ENCODE data around the gene ZNF438. TPM values are rescaled to one million over a fixed set of nuclear protein-coding genes. Genes with fewer than 3 reads are reported as not detected.

Gene ZNF438
- total and polyA plus RNA-seq, 2 of the 13 experiments (the other 11 are each of a cell fraction or from before 2014, with no cell fraction given) = 0.75 to 0.83 TPM

DNA sequence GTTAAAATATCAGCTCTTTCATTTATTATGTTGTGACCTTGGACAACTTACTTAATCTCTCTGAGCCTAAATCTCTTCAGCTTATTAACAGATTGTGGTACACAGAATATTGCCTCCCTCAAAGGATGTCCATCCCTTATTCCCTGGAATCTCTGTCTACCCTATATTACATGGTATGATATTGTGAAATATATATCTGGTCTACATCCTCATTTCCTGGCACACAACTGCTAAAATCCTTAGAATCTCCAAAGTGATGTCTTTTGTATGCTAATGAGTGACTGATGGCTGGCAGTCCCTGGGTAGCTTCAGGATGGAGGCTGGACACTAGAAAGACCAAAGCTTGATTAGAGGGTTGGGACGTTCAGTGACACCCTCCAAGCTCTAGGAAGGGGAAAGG, 25.8 kb downstream of the ZNF438 start:
- no TSS peak for BruUV-seq (replicated peaks)
- FAIRE-seq = no peak
- in situ Hi-C loops (cut with HindIII; ENCODE audit: extremely low pct_ligation_motif_present, low pct_unique_long_range_greater_than_20kb) = no loop called here
- ChIA-PET POLR2A (no interaction called here), CTCF (ENCODE audit: low intra/inter-chr PET ratio, low total read pairs) (no interaction called here)
- peaks cover 3% of the 10 kb centered on the region for H3K4me1 ChIP-seq (ENCODE audit: insufficient read depth, low read length)
- no peak overlapping the region for H3K4me2 ChIP-seq (ENCODE audit: low read depth, low read length)
- H3K27ac ChIP-seq (ENCODE audit: extremely low read length, insufficient read depth, low read length) = no peak overlapping the region
- no peaks in the 10 kb centered on the region for H3K9me3 ChIP-seq (ENCODE audit: low read length)
- TF ChIP-seq ZNF24 (IDR thresholded peaks at IDR 0.05) (no peak), CEBPB (IDR thresholded peaks at IDR 0.05; ENCODE audit: borderline replicate concordance, low read depth, low read length) (peak; percentile 27; the same call in 1 of the 2 replicates)
- H3K27me3 ChIP-seq (ENCODE audit: control insufficient read depth in 1 of 2, insufficient read depth in 2 of 2, low read length in 2 of 2) = no peaks in the 10 kb centered on the region; a peak in 1 of 5 replicates
- H3K79me2 ChIP-seq (ENCODE audit: insufficient read depth, low read length) = no peaks in the 10 kb centered on the region
- 18% methylated on average over 1 of the region's 1 CpG for WGBS (ENCODE audit: low lambda C conversion rate)
- DNase-seq (ENCODE audit: low spot score) = no peak
- ATAC-seq = no peak
- H3K4me3 ChIP-seq (replicated peaks in 1 of 3; ENCODE audit: insufficient read depth in 1 of 3, low read depth in 2 of 3, low read length in 3 of 3) = no peak overlapping the region
- H3K9ac ChIP-seq (ENCODE audit: insufficient read depth, low read depth, low read length) = no peak overlapping the region
- no peaks in the 10 kb centered on the region; the same call in 1 of the 2 replicates for H4K20me1 ChIP-seq (ENCODE audit: insufficient read depth, low read length)
- intact Hi-C loops (cut with micrococcal nuclease; ENCODE audit: unreplicated experiment) = no loop called here
- H2AFZ ChIP-seq (ENCODE audit: low read length) = no peak overlapping the region
- H3K36me3 ChIP-seq (replicated peaks in 1 of 2; ENCODE audit: control insufficient read depth in 1 of 2, insufficient read depth in 2 of 2, low read length in 2 of 2) = no peaks in the 10 kb centered on the region

DNA sequence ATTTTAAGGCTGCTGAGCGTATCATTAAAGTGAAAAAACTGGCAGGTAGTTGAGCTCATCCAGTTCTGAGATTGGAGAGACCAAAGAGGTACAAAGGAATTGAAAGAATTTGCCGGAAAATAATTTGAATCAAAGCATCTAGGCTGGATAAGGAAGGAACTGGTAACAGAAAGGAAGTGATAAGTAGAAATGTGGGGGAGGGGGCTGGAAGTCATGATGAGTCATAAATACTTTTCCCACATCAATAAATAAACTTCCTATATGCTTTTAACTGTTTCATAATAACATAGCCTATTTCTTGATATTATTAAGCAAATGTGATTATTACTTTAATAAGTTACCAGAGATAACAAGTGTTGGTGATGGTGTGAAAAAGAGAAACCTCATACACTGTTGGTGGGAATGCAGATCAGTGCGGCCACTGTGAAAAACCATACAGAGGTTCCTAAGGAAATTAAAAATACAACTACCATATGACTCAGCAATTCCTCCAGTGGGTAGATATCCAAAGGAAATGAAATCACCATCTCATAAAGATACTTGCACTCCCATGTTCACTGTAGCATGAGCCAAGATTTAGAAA, 27.0 kb downstream of the ZNF438 start:
- intact Hi-C loops (cut with micrococcal nuclease; ENCODE audit: unreplicated experiment) = no loop called here
- no peak overlapping the region for H3K4me2 ChIP-seq (ENCODE audit: low read depth, low read length)
- H3K9me3 ChIP-seq (ENCODE audit: low read length) = no peaks in the 10 kb centered on the region
- no peaks in the 10 kb centered on the region for H3K36me3 ChIP-seq (replicated peaks in 1 of 2; ENCODE audit: control insufficient read depth in 1 of 2, insufficient read depth in 2 of 2, low read length in 2 of 2)
- in situ Hi-C loops (cut with HindIII; ENCODE audit: extremely low pct_ligation_motif_present, low pct_unique_long_range_greater_than_20kb) = no loop called here
- TF ChIP-seq NFE2L2 (IDR thresholded peaks at IDR 0.05; ENCODE audit: low read length) = peak; percentile 69
- no peak for TF ChIP-seq TBX2 (CRISPR knock-in tag; IDR thresholded peaks at IDR 0.05; ENCODE audit: borderline replicate concordance)
- TF ChIP-seq FOSL1 (CRISPR knock-in tag; IDR thresholded peaks at IDR 0.05; ENCODE audit: borderline replicate concordance) = no peak
- TF ChIP-seq, protein P1, sequence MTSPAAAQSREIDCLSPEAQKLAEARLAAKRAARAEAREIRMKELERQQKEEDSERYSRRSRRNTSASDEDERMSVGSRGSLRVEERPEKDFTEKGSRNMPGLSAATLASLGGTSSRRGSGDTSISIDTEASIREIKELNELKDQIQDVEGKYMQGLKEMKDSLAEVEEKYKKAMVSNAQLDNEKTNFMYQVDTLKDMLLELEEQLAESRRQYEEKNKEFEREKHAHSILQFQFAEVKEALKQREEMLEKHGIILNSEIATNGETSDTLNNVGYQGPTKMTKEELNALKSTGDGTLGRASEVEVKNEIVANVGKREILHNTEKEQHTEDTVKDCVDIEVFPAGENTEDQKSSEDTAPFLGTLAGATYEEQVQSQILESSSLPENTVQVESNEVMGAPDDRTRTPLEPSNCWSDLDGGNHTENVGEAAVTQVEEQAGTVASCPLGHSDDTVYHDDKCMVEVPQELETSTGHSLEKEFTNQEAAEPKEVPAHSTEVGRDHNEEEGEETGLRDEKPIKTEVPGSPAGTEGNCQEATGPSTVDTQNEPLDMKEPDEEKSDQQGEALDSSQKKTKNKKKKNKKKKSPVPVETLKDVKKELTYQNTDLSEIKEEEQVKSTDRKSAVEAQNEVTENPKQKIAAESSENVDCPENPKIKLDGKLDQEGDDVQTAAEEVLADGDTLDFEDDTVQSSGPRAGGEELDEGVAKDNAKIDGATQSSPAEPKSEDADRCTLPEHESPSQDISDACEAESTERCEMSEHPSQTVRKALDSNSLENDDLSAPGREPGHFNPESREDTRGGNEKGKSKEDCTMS (CRISPR knock-in tag; conservative IDR thresholded peaks at IDR 0.05) = no peak
- FAIRE-seq (no peak), ATAC-seq (no peak), DNase-seq (ENCODE audit: low spot score) (no peak)
- CTCF ChIA-PET (ENCODE audit: low intra/inter-chr PET ratio, low total read pairs) = no interaction called here
- no peak overlapping the region for H3K4me3 ChIP-seq (replicated peaks in 1 of 3; ENCODE audit: insufficient read depth in 1 of 3, low read depth in 2 of 3, low read length in 3 of 3)
- no peaks in the 10 kb centered on the region; the same call in 1 of the 2 replicates for H4K20me1 ChIP-seq (ENCODE audit: insufficient read depth, low read length)
- H3K79me2 ChIP-seq (ENCODE audit: insufficient read depth, low read length) = no peaks in the 10 kb centered on the region
- no peak overlapping the region for H3K27ac ChIP-seq (ENCODE audit: extremely low read length, insufficient read depth, low read length)
- H3K4me1 ChIP-seq (ENCODE audit: insufficient read depth, low read length) = 0 out of 2 replicates have a peak, but pooled peaks cover 5% of the 10 kb centered on the region
- H3K9ac ChIP-seq (ENCODE audit: insufficient read depth, low read depth, low read length) = no peak overlapping the region
- no peak overlapping the region for H2AFZ ChIP-seq (ENCODE audit: low read length)
- no TSS peak for BruUV-seq (replicated peaks)
- WGBS (ENCODE audit: low lambda C conversion rate) = 34% methylated on average over 3 of the region's 3 CpGs
- POLR2A ChIA-PET = no interaction called here
- H3K27me3 ChIP-seq (ENCODE audit: control insufficient read depth in 1 of 2, insufficient read depth in 2 of 2, low read length in 2 of 2) = no peaks in the 10 kb centered on the region

All from HepG2 (cell line).